Activated CD4-positive, alpha-beta T cell treated with anti-CD3 and anti-CD28 coated beads, Interleukin-2, Interleukin-4, amounts not matched to agents 100 ng/mL and 50 ng/mL, durations not matched to agents 16 hours and 8 hours (primary cell): Measurements from ENCODE around the gene ELF5.

Source experiments
- DNase-seq: peaks from one replicate; pipeline ENCODE4 v3.0.0-alpha.2; 2020; ENCODE audit warnings: low spot score

ELF5 gene

GRCh38 chr11:34493468-34493867 lies 20.1 kb downstream of the ELF5 start:
- DNase-seq: no peak

DNA sequence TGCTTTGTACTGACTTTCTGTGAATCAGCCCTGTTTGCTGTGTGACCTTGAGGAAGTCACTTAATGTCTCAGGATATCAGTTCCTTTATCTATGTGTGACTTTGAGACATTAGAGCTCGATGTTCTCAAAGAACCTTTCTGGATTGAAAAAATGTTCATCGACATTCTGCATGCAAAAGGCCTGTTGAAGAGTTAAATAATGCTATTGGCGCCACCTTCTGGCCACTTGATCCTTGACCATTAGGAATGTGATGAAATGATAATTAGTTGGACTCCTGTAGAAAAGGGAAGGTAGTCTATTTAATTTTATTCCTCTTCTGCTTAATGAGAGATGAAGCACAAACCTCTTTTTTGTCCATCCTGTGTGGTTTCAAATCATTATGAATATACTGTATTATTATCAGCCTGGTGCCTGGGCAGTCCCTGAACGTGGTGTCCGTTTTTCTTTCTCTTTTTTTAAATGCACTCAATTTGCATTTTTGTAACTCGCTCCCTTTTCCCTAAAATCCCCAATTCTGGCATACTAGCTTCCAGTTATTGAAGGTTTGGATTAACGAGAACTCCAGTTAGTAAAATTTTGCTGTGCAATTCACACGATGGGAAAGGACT lies 20.7 kb downstream of the ELF5 start:
- peak; percentile 42 for DNase-seq

DNA sequence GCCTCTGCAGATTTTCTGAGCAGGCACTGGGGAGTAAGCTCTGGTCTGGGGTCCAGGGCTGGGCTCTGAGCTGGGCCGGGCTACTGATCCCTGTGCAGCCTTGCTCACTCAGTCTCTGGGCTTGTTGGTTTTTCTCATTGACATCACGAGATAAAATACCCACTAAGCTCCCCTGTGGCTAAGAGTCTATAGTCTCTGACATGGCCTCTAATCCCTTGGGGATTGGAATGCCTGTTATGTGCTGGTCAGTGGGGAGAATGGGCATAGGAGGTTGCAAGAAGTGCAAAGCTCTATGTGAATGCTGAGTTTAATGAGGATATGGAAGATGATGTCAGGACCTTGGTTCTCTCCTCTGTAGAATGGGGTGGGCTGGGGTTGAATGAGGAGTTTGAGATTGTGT lies 23.3 kb downstream of the ELF5 start:
- no peak for DNase-seq

- no peak for DNase-seq
These were observed 24.6 kb downstream of the ELF5 start for GRCh38 chr11:34488855-34489557.

- no peak for DNase-seq
These were observed 26.2 kb downstream of the ELF5 start for GRCh38 chr11:34487430-34487829.

DNA sequence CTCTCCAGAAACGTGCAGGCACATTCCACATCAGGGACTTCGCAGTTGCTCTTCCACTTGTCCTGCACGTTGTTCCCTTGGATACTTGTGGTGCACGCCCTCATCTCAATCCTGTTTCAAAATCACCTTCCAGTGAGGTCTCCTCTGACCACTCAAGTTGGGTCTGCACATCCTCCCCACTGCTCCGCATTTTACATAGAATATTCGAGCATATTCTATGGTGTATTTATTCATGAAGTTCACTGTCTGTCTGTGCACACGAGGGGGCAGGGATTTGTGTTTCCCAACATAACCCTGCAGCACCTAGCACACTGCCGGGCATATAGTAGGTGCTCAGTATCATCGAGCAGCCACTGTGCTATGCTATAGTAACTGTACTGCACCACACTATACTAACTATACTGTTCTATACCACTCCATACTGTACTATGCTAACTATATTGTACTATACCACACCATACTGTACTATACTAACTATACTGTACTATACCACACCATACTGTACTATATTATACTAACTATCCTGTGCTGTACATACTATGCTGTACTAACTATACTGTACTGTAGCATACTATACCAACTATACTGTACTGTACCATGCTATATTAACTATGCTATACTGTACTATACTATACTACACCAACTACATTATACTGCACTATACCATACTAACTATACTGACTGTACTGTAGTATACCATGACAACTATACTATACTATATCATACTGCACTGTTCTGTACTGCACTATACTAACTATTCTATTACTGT lies 30.3 kb downstream of the ELF5 start:
- DNase-seq: no peak

DNA sequence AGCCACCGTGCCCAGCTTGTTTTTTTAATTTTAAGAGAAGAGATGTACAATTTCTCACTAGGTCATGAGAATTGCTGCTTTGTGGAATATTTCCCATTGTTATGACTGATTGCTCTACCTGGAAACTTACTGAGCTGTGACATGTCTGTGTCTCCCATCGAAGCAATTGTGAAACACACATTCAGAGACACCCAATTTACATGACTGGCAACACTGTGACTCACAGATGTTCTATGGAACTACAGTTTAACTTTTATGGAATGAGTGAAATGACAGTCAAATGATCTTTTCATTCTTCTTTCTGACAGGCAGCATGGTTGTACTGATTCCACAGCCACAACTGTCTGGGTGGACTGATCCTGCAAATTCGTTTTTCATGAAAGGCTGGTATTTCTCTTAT lies 32.3 kb downstream of the ELF5 start:
- DNase-seq: no peak

DNA sequence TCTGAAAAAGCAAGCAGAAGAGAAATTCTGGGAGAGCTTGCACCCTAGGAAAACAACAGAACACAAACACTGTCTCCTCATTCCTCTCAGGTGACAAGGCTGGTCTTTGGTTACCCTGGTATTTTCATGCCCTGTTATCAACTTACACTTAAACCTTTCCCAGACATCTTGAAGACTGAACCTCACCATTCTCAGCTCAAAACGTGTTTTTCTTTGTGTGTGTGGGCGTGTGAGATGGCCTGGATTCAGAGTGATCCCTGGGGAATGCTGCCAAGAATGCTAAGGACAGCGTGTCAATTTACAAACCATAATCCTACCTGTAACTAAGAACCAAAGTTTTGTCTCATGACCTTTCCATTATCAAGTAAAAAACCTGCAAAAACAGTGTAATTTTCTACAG lies 33.3 kb downstream of the ELF5 start:
- DNase-seq: no peak

- no peak for DNase-seq
These were observed 34.5 kb downstream of the ELF5 start for GRCh38 chr11:34478845-34479663.

DNA sequence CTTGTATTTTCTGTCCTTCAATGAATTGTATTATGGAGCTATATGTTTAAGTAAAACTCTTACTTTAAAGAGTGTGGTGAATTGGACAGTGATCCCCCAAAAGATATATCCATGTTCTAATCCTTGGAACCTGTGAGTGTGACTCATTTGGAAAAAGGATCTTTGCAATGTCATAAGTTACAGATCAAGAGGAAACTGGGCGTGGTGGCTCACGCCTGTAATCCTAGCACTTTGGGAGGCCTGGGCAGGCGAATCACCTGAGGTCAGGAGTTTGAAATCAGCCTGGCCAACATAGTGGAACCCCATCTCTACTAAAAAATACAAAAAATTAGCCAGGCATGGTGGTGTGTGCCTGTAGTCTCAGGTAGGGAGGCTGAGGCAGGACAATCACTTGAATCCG lies 36.7 kb downstream of the ELF5 start:
- DNase-seq: no peak

DNA sequence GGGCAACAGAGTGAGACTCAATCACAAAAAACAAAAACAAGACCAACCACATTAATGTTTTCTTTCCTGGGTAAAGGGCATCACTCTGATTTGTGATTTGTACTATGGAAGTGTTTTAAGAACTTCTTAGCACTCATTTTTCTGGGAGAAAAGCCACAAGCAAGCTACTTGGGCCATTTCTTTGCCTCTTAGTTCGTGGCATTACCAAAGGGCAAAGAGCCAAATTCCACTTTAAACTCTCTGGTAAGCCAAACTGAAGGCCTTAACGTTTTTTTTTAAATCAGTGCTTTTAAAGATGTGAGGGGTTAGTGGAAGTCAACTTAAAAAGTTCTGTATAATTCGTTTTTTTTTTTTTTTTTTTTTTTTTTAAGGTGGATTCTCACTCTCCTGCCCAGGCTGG lies 37.9 kb downstream of the ELF5 start:
- no peak for DNase-seq

GRCh38 chr11:34473603-34474169 lies 39.9 kb downstream of the ELF5 start:
- DNase-seq: no peak

DNA sequence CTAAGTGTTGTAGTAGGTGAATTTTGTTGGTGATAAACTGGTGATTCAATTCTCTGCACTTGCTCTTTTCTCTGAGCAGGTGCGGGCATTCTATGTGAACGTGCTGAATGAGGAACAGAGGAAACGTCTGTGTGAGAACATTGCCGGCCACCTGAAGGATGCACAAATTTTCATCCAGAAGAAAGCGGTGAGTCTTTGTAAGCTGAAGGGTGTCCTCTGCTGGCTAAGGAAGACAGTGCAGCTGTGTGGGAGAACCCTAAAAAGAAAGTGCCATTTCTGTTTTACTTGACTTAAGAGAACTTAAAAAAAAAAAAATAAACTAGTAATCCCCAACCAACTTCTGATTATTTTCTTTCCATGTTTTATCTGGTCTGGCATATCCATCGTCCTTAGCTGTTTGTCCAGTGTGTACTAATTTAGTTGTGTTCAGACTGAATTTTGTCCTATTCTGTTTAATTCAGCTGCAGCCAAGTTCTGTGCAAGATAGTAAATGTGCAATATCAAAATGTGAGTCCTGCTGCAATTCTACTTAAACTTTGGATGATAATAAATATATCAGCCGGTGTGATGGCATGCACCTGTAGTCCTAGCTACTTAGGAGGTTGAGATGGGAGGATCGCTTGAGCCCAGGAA lies 45.3 kb downstream of the ELF5 start:
- peak; percentile 46 for DNase-seq

GRCh38 chr11:34466802-34467488 lies 46.6 kb downstream of the ELF5 start:
- no peak for DNase-seq

- no peak for DNase-seq
These were observed 49.0 kb downstream of the ELF5 start for GRCh38 chr11:34464591-34465051.

DNA sequence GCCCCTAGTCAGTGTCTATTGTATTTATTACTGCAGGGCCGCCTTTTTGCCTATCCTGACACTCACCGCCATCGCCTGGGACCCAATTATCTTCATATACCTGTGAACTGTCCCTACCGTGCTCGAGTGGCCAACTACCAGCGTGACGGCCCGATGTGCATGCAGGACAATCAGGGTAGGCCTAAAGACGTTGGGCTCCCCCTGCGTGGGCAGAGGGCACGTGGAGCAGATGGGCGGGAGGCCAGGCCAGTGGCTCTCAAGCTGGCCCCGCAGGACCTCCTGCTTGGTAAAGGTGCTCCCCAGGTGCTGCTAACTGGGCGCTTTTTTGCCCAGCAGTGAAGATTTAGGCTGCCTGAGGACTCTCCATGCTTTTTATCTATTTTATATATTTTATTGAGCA lies 52.4 kb downstream of the ELF5 start:
- no peak for DNase-seq

- DNase-seq: no peak
These were observed 53.3 kb downstream of the ELF5 start for GRCh38 chr11:34460278-34460677.

GRCh38 chr11:34459507-34460162 lies 54.0 kb downstream of the ELF5 start:
- no peak for DNase-seq

- no peak for DNase-seq
These were observed 55.1 kb downstream of the ELF5 start for GRCh38 chr11:34458525-34458924.

DNA sequence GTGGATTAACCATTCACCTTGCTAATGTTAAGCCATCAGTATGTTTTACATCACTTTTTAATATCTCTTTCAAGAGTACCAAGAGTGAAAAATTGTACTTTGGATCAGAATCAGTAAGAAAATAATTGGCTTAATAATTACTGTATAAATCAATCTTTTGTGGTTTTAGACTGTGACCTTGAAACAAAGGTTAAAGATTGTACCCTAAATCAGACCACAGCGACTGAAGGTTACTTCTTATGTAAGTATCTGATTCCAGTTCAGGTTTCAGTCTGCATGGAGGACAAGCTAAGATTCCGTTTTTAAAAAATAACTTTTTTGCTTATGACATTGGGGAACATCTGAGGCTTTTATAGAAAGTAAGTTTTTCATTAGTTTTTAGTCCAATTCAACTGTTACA lies 56.0 kb downstream of the ELF5 start:
- no peak for DNase-seq
